Tibial nerve (tissue), 4 donors: ENCODE measurements around the gene MS4A12. TPM values are rescaled to one million over a fixed set of nuclear protein-coding genes. Genes with fewer than 3 reads are reported as not detected.
"Not testable (repeated sequence)": the region's sequence is repeated elsewhere in the genome, so short reads cannot be mapped to it uniquely, and the experiment has no call there.

Experiments used
- DNase-seq, 2 donors: peaks; one replicate each; pipeline ENCODE4 v3.0.0-alpha.2; 2019; ENCODE audit warnings: low spot score in 2 of 2
- H3K27ac ChIP-seq, 4 donors: fragments of 200-600 bp; sonication (generic) in 3 of 4; one replicate each; pipeline ENCODE4 v1.5.1; 2017 to 2019; ENCODE audit warnings: mild to moderate bottlenecking in 1 of 4
- H3K27me3 ChIP-seq, 2 donors: fragments of 200-600 bp; sonication (generic) in 1 of 2; one replicate each; pipeline versions ENCODE4 v1.5.1 to v1.6.0; 2017 to 2019
- H3K36me3 ChIP-seq, 3 donors: fragments of 200-600 bp; sonication (generic); one replicate each; pipeline ENCODE4 v1.5.1; 2018 to 2019
- H3K4me1 ChIP-seq, 4 donors: fragments of 200-600 bp; sonication (generic) in 3 of 4; one replicate each; pipeline ENCODE4 v1.5.1; 2017 to 2019
- H3K4me3 ChIP-seq, 4 donors: fragments of 200-600 bp; sonication (generic) in 3 of 4; one replicate each; pipeline ENCODE4 v1.5.1; 2017 to 2019; ENCODE audit warnings: mild to moderate bottlenecking in 1 of 4, moderate library complexity in 1 of 4
- H3K9me3 ChIP-seq, 4 donors: fragments of 200-600 bp; sonication (generic) in 3 of 4; one replicate each; pipeline ENCODE4 v1.5.1; 2017 to 2019
- EP300 ChIP-seq, 2 donors: sonication (generic); formaldehyde crosslinking; IDR thresholded peaks; one replicate each; pipeline ENCODE4 v1.6.1; 2017; ENCODE audit warnings: antibody characterized with exemption in 2 of 2, mild to moderate bottlenecking in 1 of 2
- POLR2A ChIP-seq, 2 donors: fragments of 450-650 bp; IDR thresholded peaks; one replicate each; pipeline ENCODE4 v1.6.1; 2017; ENCODE audit warnings: antibody characterized with exemption in 2 of 2, mild to moderate bottlenecking in 2 of 2, moderate library complexity in 2 of 2
- WGBS, 2 donors: methylation state at CpG; one replicate each; pipeline ENCODE4 v1.1.5; 2018; 5-methylcytosine and 5-hydroxymethylcytosine counted together
- total RNA-seq, 4 donors: library from RNA; depleted of rRNA; stranded (reverse); fragments of >200 nt; gene quantifications; one replicate each; pipeline ENCODE4 v1.1.0, GENCODE V29; 2016
- TF ChIP-seq, protein P1 (sequence below), 5 experiments: fragments of 200-600 bp in 3 of 5; fragments of 450-650 bp in 2 of 5; sonication (generic) in 3 of 5; IDR thresholded peaks; one replicate each; pipeline ENCODE4 v1.5.1; 2016 to 2019; ENCODE audit warnings: antibody characterized with exemption in 5 of 5, mild to moderate bottlenecking in 3 of 5, moderate library complexity in 2 of 5

Gene MS4A12
- total RNA-seq, 4 donors from 2014 or later: not detected

DNA sequence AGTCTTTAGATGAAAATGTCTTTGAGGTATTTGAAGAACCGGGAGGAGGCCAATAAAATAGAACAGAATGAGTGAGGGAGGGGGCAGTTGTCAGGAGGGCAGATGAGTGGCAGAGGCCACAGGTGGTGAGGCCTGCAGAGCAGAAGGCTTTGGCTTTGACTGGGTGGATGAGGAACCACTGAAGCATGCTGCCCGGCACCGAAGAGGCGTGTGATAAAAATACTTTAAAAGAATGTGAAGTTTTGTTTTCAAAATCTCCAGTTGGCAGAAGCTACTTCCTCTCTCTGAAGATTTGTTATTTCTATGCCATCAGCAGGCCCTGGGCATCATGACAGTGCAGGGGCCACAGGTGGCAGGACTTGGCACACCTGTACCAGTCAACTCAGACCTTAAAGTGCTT lies 6.3 kb downstream of the MS4A12 start:
- no peak for DNase-seq
- H3K27ac ChIP-seq: peak overlapping the region in 1 of 4 donors; percentile 8
- 49 to 60% methylated on average over 4 of the region's 4 CpGs for WGBS, 2 donors
- H3K27me3 ChIP-seq: no peaks in the 10 kb centered on the region
- H3K9me3 ChIP-seq: no peaks in the 10 kb centered on the region
- H3K4me1 ChIP-seq: peaks cover 0 to 4% (median 0%) of the 10 kb centered on the region in 4 donors
- TF ChIP-seq POLR2A (IDR thresholded peaks at IDR 0.05): no peak
- TF ChIP-seq EP300 (IDR thresholded peaks at IDR 0.05): no peak
- TF ChIP-seq, protein P1, sequence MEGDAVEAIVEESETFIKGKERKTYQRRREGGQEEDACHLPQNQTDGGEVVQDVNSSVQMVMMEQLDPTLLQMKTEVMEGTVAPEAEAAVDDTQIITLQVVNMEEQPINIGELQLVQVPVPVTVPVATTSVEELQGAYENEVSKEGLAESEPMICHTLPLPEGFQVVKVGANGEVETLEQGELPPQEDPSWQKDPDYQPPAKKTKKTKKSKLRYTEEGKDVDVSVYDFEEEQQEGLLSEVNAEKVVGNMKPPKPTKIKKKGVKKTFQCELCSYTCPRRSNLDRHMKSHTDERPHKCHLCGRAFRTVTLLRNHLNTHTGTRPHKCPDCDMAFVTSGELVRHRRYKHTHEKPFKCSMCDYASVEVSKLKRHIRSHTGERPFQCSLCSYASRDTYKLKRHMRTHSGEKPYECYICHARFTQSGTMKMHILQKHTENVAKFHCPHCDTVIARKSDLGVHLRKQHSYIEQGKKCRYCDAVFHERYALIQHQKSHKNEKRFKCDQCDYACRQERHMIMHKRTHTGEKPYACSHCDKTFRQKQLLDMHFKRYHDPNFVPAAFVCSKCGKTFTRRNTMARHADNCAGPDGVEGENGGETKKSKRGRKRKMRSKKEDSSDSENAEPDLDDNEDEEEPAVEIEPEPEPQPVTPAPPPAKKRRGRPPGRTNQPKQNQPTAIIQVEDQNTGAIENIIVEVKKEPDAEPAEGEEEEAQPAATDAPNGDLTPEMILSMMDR (IDR thresholded peaks at IDR 0.05): no peak
- H3K4me3 ChIP-seq: no peak overlapping the region
- H3K36me3 ChIP-seq: no peaks in the 10 kb centered on the region

GRCh38 chr11:60500276-60500910 lies 7.8 kb downstream of the MS4A12 start:
- DNase-seq: no peak
- peaks cover 0 to 4% (median 0%) of the 10 kb centered on the region in 4 donors for H3K4me1 ChIP-seq
- WGBS, 2 donors: 33 to 45% methylated on average over 3 of the region's 3 CpGs
- no peaks in the 10 kb centered on the region for H3K27me3 ChIP-seq
- no peaks in the 10 kb centered on the region for H3K9me3 ChIP-seq
- no peak overlapping the region for H3K27ac ChIP-seq
- H3K36me3 ChIP-seq: no peaks in the 10 kb centered on the region
- TF ChIP-seq EP300 (IDR thresholded peaks at IDR 0.05) (no peak), POLR2A (IDR thresholded peaks at IDR 0.05) (no peak)
- TF ChIP-seq, protein P1 (IDR thresholded peaks at IDR 0.05): no peak
- no peak overlapping the region for H3K4me3 ChIP-seq

DNA sequence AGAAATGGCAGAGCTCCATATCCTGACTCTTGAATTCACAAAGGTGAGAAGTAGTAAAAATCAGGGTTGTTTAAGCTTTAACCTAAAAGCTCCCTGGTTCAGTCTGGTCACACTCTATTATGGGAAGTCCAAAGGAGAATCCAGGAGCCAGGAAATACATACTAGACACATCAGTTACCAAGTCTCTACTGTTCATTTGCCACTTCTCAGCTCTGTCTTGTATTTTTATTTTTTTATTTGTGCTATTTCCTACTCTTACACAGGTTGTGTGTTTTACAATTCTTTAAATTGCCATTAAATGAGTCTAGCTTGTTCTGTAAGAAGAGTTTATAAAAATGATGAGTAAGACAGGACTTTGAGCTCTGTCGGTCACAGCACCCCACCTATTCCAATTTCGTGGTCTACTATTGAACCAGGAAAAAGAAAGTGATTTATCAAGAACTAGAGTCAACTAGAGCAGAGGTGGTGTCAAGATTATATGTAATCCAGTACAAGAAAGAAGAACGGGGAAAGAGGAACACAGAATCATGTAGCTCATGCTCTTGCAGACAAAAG lies 9.7 kb downstream of the MS4A12 start:
- H3K4me3 ChIP-seq: no peak overlapping the region
- H3K9me3 ChIP-seq: no peaks in the 10 kb centered on the region
- H3K27me3 ChIP-seq: no peaks in the 10 kb centered on the region
- WGBS, 2 donors: 67 to 68% methylated on average over 3 of the region's 3 CpGs
- no peak for DNase-seq
- no peaks in the 10 kb centered on the region for H3K36me3 ChIP-seq
- H3K4me1 ChIP-seq: peaks cover 0 to 4% (median 0%) of the 10 kb centered on the region in 4 donors
- TF ChIP-seq, protein P1 (IDR thresholded peaks at IDR 0.05): no peak
- TF ChIP-seq POLR2A (IDR thresholded peaks at IDR 0.05) (no peak), EP300 (IDR thresholded peaks at IDR 0.05) (no peak)
- H3K27ac ChIP-seq: no peak overlapping the region

DNA sequence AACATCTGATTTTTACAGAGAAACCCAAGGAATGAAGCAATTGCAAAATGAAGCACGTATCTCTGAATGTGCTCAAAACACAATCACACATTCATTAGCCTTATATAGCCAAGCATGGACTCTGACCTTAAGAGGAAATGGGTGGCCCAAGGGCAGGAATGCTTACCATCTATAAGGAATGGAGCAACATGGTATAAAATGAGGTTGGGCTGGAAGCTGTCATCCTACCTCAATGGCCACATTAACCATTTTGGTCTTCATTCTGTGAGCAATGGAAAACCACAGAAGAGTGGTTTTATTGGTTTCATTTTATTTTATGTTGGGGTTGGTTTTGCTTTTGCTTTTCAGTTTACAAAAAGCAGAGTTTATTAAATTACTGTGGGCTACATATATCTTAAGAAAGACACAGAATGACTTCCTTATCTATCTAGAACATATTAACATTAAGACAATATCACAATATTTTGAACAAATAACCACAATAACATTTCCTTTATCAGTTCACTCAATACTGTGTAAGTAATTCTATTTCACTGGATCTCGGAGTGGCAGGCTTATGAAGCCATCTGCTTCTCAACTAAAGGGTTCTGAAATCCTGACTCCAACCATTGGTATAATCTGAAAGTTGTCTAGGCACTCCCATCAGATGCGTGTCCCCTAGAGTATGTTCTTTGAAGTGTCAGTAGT lies 11.8 kb downstream of the MS4A12 start:
- Histone ChIP-seq H3K27me3 (no peaks in the 10 kb centered on the region), H3K9me3 (no peaks in the 10 kb centered on the region), H3K36me3 (no peaks in the 10 kb centered on the region), H3K27ac (no peak overlapping the region), H3K4me1 (peaks cover 0 to 4% (median 0%) of the 10 kb centered on the region in 4 donors), H3K4me3 (no peak overlapping the region)
- no peak for TF ChIP-seq POLR2A (IDR thresholded peaks at IDR 0.05)
- TF ChIP-seq EP300 (IDR thresholded peaks at IDR 0.05): no peak
- TF ChIP-seq, protein P1 (IDR thresholded peaks at IDR 0.05): no peak
- 68 to 71% methylated on average over 3 of the region's 3 CpGs for WGBS, 2 donors
- no peak for DNase-seq

DNA sequence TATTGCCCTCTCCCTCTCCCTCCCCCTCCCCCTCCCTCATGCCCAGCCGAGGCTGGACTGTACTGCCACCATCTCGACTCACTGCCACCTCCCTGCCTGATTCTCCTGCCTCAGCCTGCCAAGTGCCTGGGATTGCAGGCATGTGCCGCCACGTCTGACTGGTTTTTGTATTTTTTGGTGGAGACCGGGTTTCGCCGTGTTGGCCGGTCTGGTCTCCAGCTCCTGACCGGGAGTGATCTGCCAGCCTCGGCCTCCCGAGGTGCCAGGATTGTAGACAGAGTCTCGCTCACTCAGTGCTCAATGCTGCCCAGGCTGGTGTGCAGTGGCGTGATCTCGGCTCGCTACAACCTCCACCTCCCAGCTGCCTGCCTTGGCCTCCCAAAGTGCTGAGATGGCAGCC lies 17.0 kb downstream of the MS4A12 start:
- WGBS, 2 donors: 77 to 81% methylated on average over 15 of the region's 15 CpGs
- DNase-seq, H3K27ac ChIP-seq: not testable (repeated sequence)

GRCh38 chr11:60510209-60510608 lies 17.6 kb downstream of the MS4A12 start:
- H3K27me3 ChIP-seq, H3K36me3 ChIP-seq, H3K4me3 ChIP-seq, DNase-seq, H3K4me1 ChIP-seq, H3K27ac ChIP-seq, H3K9me3 ChIP-seq: not testable (repeated sequence)
- 89 to 100% methylated on average over 6 to 9 of the region's 28 CpGs for WGBS, 2 donors

More for the DNA sequence above, 17.0 kb downstream of the MS4A12 start:
- not testable (repeated sequence) for H3K9me3 ChIP-seq, H3K4me1 ChIP-seq, H3K4me3 ChIP-seq, H3K36me3 ChIP-seq, H3K27me3 ChIP-seq
